HepG2 (cell line): Measurements from ENCODE around the gene CPNE1. TPM values are rescaled to one million over a fixed set of nuclear protein-coding genes. Genes with fewer than 3 reads are reported as not detected.

Experiments used
- CAMTA2 ChIP-seq: sonication (generic); formaldehyde crosslinking; IDR thresholded peaks from 2 replicates; pipeline ENCODE4 v1.4.0; 2020; ENCODE audit warnings: mild to moderate bottlenecking, missing genetic modification reagents, borderline replicate concordance
- EP300 ChIP-seq, 3 experiments: sonication (generic) in 1 of 3; formaldehyde crosslinking in 1 of 3; IDR thresholded peaks; 2 replicates each; pipeline versions ENCODE4 v1.5.1 to v1.6.1; 2011 to 2020; ENCODE audit warnings: low read depth in 2 of 3, low read length in 2 of 3, borderline replicate concordance in 1 of 3, improper control_type of control experiment in 1 of 3, mild to moderate bottlenecking in 1 of 3, missing genetic modification reagents in 1 of 3, moderate library complexity in 1 of 3
- HNRNPL ChIP-seq: fragments of 200-400 bp; formaldehyde crosslinking; IDR thresholded peaks from 2 replicates; pipeline ENCODE4 v1.6.1; 2017; ENCODE audit warnings: mild to moderate bottlenecking, low read depth, low read length
- PLRG1 ChIP-seq: fragments of 450-650 bp; conservative IDR thresholded peaks from 2 replicates; pipeline ENCODE4 v1.6.1; 2016
- REXO4 ChIP-seq: sonication (generic); formaldehyde crosslinking; IDR thresholded peaks from 2 replicates; pipeline ENCODE4 v1.8.0; 2022; ENCODE audit warnings: missing genetic modification reagents, mild to moderate bottlenecking, borderline replicate concordance
- ZBTB20 ChIP-seq: sonication (generic); formaldehyde crosslinking; IDR thresholded peaks from 2 replicates; pipeline ENCODE4 v1.8.1; 2023; ENCODE audit warnings: missing genetic modification reagents, low read depth, mild to moderate bottlenecking, borderline replicate concordance
- ZBTB39 ChIP-seq: sonication (generic); formaldehyde crosslinking; IDR thresholded peaks from 2 replicates; pipeline ENCODE4 v1.5.0; 2020; ENCODE audit warnings: missing genetic modification reagents
- ZNF276 ChIP-seq: sonication (generic); formaldehyde crosslinking; IDR thresholded peaks from 2 replicates; pipeline ENCODE4 v1.4.0; 2020; ENCODE audit warnings: mild to moderate bottlenecking, low read depth, missing genetic modification reagents
- ZNF576 ChIP-seq: sonication (generic); formaldehyde crosslinking; IDR thresholded peaks from 2 replicates; pipeline ENCODE4 v1.4.0; 2020; ENCODE audit warnings: mild to moderate bottlenecking, missing genetic modification reagents
- ZNF589 ChIP-seq: sonication (generic); formaldehyde crosslinking; conservative IDR thresholded peaks from 2 replicates; pipeline ENCODE4 v1.8.0; 2022; ENCODE audit warnings: mild to moderate bottlenecking, moderate library complexity, missing genetic modification reagents
- ZNF841 ChIP-seq: sonication (generic); formaldehyde crosslinking; IDR thresholded peaks from 2 replicates; pipeline ENCODE4 v1.8.1; 2023; ENCODE audit warnings: missing genetic modification reagents, borderline replicate concordance
- ZSCAN21 ChIP-seq: sonication (generic); formaldehyde crosslinking; IDR thresholded peaks from 2 replicates; pipeline ENCODE4 v1.8.0; 2022; ENCODE audit warnings: mild to moderate bottlenecking, missing genetic modification reagents, moderate library complexity, borderline replicate concordance
- polyA plus RNA-seq, 8 experiments: library from polyadenylated mRNA; depleted of rRNA in 3 of 8; stranded (reverse) in 7 of 8; unstranded in 1 of 8; fragments of >200 nt; fragmentation: Illumina TruSeq in 4 of 8; extraction: Trizol in 4 of 8; gene quantifications; 2 replicates each; pipeline versions ENCODE4 v1.2.1 to v1.2.3, GENCODE V29; 2011 to 2016; ENCODE audit warnings: low read depth in 4 of 8, missing spikeins in 1 of 8, mixed read lengths in 1 of 8; ENCODE audit not compliant: insufficient read depth in 1 of 8
- total RNA-seq, 5 experiments: library from RNA; depleted of rRNA; stranded (reverse); fragments of >200 nt; fragmentation: Illumina TruSeq; extraction: Trizol; gene quantifications; 2 replicates each; pipeline ENCODE4 v1.2.3, GENCODE V29; 2016; ENCODE audit warnings: low read depth in 1 of 5
- TF ChIP-seq, protein P1 (sequence below): sonication (generic); formaldehyde crosslinking; IDR thresholded peaks from 2 replicates; pipeline ENCODE4 v1.4.0; 2020; ENCODE audit warnings: low read depth, missing genetic modification reagents
- TF ChIP-seq, protein P2 (sequence below): sonication (generic); formaldehyde crosslinking; IDR thresholded peaks from 2 replicates; pipeline ENCODE4 v1.5.0; 2020; ENCODE audit warnings: missing genetic modification reagents
- TF ChIP-seq, protein P3 (sequence below): IDR thresholded peaks from 2 replicates; pipeline ENCODE4 v1.6.1; 2016; ENCODE audit warnings: mild to moderate bottlenecking

Gene CPNE1
- total and polyA plus RNA-seq, 2 of the 13 experiments (the other 11 are each of a cell fraction or from before 2014, with no cell fraction given) = 408 to 431 TPM

DNA sequence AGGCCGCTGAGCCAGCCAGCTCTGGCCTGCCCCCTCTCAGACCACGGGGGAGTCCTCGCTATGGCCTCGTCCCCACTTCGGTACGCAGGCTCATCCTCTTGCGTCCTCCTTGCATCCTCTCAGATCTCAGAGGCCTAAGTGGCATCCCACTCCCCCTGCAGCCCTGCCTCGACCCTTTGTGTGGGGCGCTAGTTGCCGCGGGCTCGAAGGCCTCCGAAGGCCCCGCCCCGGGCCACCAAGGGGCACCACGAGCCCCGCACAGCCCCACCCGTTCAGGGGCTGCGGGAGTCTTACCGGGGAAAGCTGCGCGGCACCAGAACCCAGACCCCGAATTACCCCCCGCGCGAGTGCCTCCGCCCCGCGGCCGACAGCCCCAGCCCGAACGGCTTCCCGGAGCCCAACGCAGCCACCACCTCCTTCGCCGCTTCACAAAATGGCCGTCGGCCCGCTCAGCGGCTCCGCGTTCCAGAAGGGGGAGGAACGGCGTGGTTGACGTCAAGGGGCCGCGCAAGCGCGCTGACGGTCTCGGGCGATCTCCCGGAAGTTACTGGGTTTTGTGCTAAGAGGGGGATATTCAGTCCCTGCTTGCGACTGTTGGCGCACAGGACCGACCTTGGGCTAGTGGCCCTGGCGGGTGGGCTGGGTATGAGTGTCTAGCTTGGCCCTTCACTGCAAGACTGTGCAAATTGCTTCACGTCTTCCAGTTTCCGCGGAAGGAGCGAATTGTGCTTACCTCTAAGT is at the start of gene CPNE1, which contains the start of gene RBM12 (continued):
- TF ChIP-seq, protein P1, sequence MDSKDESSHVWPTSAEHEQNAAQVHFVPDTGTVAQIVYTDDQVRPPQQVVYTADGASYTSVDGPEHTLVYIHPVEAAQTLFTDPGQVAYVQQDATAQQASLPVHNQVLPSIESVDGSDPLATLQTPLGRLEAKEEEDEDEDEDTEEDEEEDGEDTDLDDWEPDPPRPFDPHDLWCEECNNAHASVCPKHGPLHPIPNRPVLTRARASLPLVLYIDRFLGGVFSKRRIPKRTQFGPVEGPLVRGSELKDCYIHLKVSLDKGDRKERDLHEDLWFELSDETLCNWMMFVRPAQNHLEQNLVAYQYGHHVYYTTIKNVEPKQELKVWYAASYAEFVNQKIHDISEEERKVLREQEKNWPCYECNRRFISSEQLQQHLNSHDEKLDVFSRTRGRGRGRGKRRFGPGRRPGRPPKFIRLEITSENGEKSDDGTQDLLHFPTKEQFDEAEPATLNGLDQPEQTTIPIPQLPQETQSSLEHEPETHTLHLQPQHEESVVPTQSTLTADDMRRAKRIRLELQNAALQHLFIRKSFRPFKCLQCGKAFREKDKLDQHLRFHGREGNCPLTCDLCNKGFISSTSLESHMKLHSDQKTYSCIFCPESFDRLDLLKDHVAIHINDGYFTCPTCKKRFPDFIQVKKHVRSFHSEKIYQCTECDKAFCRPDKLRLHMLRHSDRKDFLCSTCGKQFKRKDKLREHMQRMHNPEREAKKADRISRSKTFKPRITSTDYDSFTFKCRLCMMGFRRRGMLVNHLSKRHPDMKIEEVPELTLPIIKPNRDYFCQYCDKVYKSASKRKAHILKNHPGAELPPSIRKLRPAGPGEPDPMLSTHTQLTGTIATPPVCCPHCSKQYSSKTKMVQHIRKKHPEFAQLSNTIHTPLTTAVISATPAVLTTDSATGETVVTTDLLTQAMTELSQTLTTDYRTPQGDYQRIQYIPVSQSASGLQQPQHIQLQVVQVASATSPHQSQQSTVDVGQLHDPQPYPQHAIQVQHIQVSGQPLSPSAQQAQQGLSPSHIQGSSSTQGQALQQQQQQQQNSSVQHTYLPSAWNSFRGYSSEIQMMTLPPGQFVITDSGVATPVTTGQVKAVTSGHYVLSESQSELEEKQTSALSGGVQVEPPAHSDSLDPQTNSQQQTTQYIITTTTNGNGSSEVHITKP = peak; percentile 98
- TF ChIP-seq ZNF589 (CRISPR knock-in tag) = no peak; the same call in 1 of the 2 replicates
- peak; percentile 93 for TF ChIP-seq ZNF276 (CRISPR knock-in tag)
- TF ChIP-seq HNRNPL = peak; percentile 83
- TF ChIP-seq CAMTA2 = peak; percentile 29
- no peak; a peak in 1 of 4 replicates for TF ChIP-seq EP300 (IDR thresholded peaks at IDR 0.05; ENCODE audit: low read depth in 2 of 2, low read length in 2 of 2)
- TF ChIP-seq EP300 (CRISPR knock-in tag; IDR thresholded peaks at IDR 0.05; ENCODE audit: borderline replicate concordance) = 0 out of 2 replicates have a peak, but pooled peaks have one; percentile 8
- TF ChIP-seq ZBTB39 (CRISPR knock-in tag) = peak; percentile 69; the same call in 1 of the 2 replicates
- no peak; the same call in 1 of the 2 replicates for TF ChIP-seq ZNF841 (CRISPR knock-in tag)
- TF ChIP-seq ZSCAN21 (CRISPR knock-in tag) = peak; percentile 94
- TF ChIP-seq, protein P2, sequence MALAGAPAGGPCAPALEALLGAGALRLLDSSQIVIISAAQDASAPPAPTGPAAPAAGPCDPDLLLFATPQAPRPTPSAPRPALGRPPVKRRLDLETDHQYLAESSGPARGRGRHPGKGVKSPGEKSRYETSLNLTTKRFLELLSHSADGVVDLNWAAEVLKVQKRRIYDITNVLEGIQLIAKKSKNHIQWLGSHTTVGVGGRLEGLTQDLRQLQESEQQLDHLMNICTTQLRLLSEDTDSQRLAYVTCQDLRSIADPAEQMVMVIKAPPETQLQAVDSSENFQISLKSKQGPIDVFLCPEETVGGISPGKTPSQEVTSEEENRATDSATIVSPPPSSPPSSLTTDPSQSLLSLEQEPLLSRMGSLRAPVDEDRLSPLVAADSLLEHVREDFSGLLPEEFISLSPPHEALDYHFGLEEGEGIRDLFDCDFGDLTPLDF (CRISPR knock-in tag) = peak; percentile 80
- TF ChIP-seq ZNF576 (CRISPR knock-in tag) = peak; percentile 90
- TF ChIP-seq, protein P3, sequence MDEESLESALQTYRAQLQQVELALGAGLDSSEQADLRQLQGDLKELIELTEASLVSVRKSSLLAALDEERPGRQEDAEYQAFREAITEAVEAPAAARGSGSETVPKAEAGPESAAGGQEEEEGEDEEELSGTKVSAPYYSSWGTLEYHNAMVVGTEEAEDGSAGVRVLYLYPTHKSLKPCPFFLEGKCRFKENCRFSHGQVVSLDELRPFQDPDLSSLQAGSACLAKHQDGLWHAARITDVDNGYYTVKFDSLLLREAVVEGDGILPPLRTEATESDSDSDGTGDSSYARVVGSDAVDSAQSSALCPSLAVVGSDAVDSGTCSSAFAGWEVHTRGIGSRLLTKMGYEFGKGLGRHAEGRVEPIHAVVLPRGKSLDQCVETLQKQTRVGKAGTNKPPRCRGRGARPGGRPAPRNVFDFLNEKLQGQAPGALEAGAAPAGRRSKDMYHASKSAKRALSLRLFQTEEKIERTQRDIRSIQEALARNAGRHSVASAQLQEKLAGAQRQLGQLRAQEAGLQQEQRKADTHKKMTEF (CRISPR knock-in tag) = peak; percentile 99
- no peak for TF ChIP-seq PLRG1
- TF ChIP-seq REXO4 (CRISPR knock-in tag) = peak; percentile 96
- peak; percentile 97 for TF ChIP-seq ZBTB20 (CRISPR knock-in tag)
